Measurements from ENCODE around the gene NECTIN4.
A peak's percentile ranks its signal among the peaks of the same experiment; 100 is the strongest.

Gene NECTIN4

GRCh38 chr1:161072751-161073449, 16.5 kb downstream of the NECTIN4 start:
- Mint-ChIP-seq H3K27ac (no peak overlapping the region), H3K4me1 (peaks cover 34% of the 10 kb centered on the region), H3K9me3 (no peaks in the 10 kb centered on the region), H3K36me3 (ENCODE audit: low read depth) (no peaks in the 10 kb centered on the region), H3K27me3 (ENCODE audit: low read depth, poor library complexity) (peaks cover 10% of the 10 kb centered on the region), H3K4me3 (no peak overlapping the region)
- no peak for DNase-seq
- no peak for TF ChIP-seq CTCF (IDR thresholded peaks at IDR 0.05)

DNA sequence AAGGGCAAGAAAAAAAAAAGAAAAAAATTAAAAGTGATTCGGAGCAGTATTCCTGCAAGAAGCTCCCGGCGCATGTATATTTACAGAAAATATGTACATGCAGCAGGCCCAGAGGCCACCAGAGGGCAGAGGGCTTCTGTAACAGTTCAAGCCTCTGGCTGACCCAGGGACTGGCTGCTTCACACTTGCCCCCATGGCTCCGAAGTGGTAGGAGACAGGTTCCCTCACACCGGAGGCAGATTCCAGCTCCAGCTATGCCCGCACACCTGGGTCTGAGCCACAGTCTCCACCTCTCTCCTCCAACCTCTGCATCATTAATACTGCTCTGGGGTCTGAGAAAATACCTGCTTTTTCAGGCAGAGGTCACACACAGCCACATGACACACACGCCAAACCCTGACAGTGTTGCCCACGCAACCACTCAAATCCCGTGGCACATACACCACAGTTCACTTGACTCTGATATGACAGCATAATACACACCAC, 17.4 kb downstream of the NECTIN4 start:
- TF ChIP-seq CTCF (IDR thresholded peaks at IDR 0.05) = peak; percentile 60
- Mint-ChIP-seq H3K27me3 (ENCODE audit: low read depth, poor library complexity) (peaks cover 13% of the 10 kb centered on the region), H3K4me3 (no peak overlapping the region), H3K36me3 (ENCODE audit: low read depth) (no peaks in the 10 kb centered on the region), H3K4me1 (peaks cover 29% of the 10 kb centered on the region), H3K27ac (no peak overlapping the region), H3K9me3 (no peaks in the 10 kb centered on the region)
- DNase-seq = peak; percentile 48

DNA sequence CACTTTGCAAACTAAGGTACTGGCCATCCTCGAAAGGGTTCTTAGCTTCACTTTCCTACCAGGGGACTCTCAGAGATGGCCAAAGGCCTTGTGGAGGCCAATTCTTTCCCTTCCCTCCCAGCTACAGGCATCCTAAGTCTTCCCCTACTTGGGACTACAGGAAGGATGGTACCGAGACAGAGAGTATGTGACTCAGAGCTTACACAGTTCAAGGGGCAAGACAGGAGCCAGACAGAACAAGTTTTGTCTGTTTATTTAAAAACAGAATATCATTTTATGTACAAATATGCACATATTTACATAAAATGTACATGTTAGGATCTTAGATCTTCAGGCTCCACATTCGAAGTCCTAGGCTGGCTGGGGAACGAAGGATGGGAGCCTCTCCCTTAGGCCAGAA, 18.6 kb downstream of the NECTIN4 start:
- no peaks in the 10 kb centered on the region for H3K9me3 Mint-ChIP-seq
- no peak for DNase-seq
- peaks cover 13% of the 10 kb centered on the region for H3K27me3 Mint-ChIP-seq (ENCODE audit: low read depth, poor library complexity)
- H3K4me1 Mint-ChIP-seq = peaks cover 29% of the 10 kb centered on the region
- no peak for TF ChIP-seq CTCF (IDR thresholded peaks at IDR 0.05)
- H3K4me3 Mint-ChIP-seq = no peak overlapping the region
- H3K36me3 Mint-ChIP-seq (ENCODE audit: low read depth) = no peaks in the 10 kb centered on the region
- no peak overlapping the region for H3K27ac Mint-ChIP-seq

DNA sequence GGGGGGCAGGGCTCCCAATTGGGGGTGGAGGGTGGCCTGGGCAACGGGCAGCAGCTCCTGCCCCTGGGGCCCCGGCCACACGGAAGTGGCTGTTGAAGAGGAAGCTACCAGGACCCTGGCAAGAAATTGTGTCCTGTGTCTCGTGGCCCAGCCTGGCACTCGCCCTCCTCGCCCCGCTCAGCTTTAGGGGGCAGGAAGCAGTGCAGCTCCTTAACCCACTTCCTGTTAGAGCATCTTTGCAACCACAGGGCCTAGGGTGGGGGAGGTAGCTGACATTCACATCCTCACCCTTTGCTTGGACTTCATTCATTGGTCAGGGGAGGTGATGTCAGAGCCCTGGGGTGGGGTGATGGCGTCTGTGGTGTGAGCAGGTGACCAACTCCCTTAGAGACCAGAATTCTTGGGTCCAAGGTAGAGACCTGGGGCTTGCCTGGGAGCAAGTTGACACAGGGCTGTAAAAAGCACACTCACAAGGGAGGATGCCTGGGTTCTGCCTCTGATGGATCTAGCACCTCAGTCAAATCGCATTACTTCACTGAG, 19.6 kb downstream of the NECTIN4 start, which contains the start of gene ARHGAP30:
Gene ARHGAP30, minus strand, starts transcription at position 161 of the 540 bp plus-strand sequence. CDS start 267 bp downstream, outside the sequence.
- Mint-ChIP-seq H3K9me3 (no peaks in the 10 kb centered on the region), H3K4me3 (no peak within 1 kb of the TSS), H3K27ac (peak within 1 kb of the TSS; percentile 62), H3K4me1 (peaks cover 29% of the 10 kb centered on the region), H3K27me3 (ENCODE audit: low read depth, poor library complexity) (peaks cover 13% of the 10 kb centered on the region), H3K36me3 (ENCODE audit: low read depth) (no peaks in the 10 kb centered on the region)
- TF ChIP-seq CTCF (IDR thresholded peaks at IDR 0.05) = no peak
- DNase-seq = no peak

DNA sequence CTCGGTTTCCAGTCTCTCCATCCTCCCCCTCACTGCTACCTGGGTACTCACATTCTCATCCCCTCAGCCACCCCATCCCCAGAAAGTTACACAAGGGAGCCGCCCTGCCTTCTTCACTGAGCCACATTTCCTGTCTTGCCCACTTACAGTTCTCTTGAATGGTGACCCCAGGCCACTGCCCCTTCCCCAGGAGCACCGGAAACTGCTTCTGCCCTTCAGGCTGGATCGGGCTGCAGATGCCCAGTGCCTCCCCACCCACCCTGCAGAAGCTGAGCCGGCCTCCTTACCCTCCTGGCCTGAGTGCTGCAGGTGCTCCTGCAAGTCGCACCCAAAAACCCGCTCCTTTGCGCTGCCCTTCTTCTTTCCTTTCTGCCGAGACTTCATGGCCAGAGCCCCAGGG, 20.1 kb downstream of the NECTIN4 start:
- H3K4me3 Mint-ChIP-seq = no peak overlapping the region
- H3K27me3 Mint-ChIP-seq (ENCODE audit: low read depth, poor library complexity) = peaks cover 14% of the 10 kb centered on the region
- H3K27ac Mint-ChIP-seq = peak overlapping the region; percentile 62
- peaks cover 25% of the 10 kb centered on the region for H3K4me1 Mint-ChIP-seq
- DNase-seq = no peak
- TF ChIP-seq CTCF (IDR thresholded peaks at IDR 0.05) = no peak
- no peaks in the 10 kb centered on the region for H3K9me3 Mint-ChIP-seq
- no peaks in the 10 kb centered on the region for H3K36me3 Mint-ChIP-seq (ENCODE audit: low read depth)

Data from nephron progenitor cell (in vitro differentiated cells).